Neural progenitor cell (in vitro differentiated cells): ENCODE results near the gene UPK1A.

Source experiments
- EZH2 ChIP-seq: fragments of 200-600 bp; sonication (generic); IDR thresholded peaks from 2 replicates; pipeline ENCODE4 v1.6.1; 2017; ENCODE audit warnings: antibody characterized with exemption, mild to moderate bottlenecking, moderate library complexity
- TF ChIP-seq, protein P1 (sequence below): fragments of 200-600 bp; sonication (generic); IDR thresholded peaks from 2 replicates; pipeline ENCODE4 v1.5.1; 2017; ENCODE audit warnings: antibody characterized with exemption, mild to moderate bottlenecking

DNA sequence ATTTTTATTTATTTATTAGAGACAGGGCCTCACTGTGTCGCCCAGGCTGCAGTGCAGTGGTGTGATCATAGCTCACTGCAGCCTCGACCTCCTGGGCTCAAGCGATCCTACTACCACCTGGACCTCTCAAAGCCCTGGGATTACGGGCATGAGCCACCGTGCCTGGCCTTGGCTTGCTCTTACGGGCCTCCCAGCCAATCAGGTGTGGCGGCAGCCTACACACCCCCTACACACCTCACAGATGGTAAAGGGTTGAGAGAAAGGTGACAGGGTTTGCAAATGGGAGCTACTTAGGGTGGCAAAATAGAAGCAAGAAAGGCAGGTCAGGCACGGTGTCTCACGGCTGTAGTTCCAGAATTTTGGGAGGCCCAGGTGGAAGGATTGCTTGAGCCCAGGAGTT lies 37.0 kb downstream of the UPK1A start:
- TF ChIP-seq, protein P1, sequence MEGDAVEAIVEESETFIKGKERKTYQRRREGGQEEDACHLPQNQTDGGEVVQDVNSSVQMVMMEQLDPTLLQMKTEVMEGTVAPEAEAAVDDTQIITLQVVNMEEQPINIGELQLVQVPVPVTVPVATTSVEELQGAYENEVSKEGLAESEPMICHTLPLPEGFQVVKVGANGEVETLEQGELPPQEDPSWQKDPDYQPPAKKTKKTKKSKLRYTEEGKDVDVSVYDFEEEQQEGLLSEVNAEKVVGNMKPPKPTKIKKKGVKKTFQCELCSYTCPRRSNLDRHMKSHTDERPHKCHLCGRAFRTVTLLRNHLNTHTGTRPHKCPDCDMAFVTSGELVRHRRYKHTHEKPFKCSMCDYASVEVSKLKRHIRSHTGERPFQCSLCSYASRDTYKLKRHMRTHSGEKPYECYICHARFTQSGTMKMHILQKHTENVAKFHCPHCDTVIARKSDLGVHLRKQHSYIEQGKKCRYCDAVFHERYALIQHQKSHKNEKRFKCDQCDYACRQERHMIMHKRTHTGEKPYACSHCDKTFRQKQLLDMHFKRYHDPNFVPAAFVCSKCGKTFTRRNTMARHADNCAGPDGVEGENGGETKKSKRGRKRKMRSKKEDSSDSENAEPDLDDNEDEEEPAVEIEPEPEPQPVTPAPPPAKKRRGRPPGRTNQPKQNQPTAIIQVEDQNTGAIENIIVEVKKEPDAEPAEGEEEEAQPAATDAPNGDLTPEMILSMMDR, result no peak
- no peak for TF ChIP-seq EZH2
